Stimulated activated CD4-positive, alpha-beta T cell treated with anti-CD3 and anti-CD28 coated beads, Interleukin-15, amount 100 ng/mL, for 48 hours (primary cell): ENCODE measurements around the gene ITSN1.
"Not testable (repeated sequence)": the region's sequence is repeated elsewhere in the genome, so short reads cannot be mapped to it uniquely, and the experiment has no call there.

Experiments
- DNase-seq, 2 donors: peaks; one replicate each; pipeline ENCODE4 v3.0.0-alpha.2; 2020; ENCODE audit warnings: low read depth in 2 of 2

The ITSN1 gene

DNA sequence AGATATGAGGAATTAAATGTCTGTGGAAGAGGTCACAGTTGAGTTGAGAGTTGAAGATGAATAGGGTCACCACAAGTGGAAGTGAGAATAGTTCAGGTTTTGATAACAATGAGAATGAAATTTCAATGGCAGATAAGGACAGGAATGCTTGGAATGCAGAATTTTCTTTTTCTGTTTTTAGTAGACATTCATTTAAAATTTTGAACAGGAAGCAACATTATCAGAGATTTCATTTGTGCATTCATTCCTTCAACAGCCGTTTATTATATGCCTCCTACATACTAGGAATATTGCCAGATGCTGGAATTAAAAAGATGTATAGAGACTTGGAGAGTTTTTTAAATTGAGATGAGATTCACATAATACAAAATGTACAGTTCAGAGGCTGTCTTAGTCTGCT, 126.8 kb downstream of the ITSN1 start:
- DNase-seq = no peak

DNA sequence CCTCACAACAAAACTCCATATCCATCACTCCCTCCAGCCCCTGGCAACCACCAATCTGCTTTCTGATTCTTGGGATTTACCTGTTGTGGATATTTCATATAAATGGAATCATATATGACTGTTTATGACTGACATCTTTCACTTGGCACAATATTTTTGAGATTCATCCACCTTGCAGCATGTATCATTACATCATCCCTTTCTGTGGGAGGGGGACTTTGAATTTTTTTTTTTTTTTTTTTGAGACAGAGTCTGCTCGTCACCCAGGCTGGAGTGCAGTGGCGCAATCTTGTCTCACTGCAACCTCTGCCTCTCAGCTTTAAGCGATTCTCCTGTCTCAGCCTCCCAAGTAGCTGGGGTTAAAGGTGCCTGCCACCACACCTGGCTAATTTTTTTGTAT, 128.2 kb downstream of the ITSN1 start:
- DNase-seq = no peak

DNA sequence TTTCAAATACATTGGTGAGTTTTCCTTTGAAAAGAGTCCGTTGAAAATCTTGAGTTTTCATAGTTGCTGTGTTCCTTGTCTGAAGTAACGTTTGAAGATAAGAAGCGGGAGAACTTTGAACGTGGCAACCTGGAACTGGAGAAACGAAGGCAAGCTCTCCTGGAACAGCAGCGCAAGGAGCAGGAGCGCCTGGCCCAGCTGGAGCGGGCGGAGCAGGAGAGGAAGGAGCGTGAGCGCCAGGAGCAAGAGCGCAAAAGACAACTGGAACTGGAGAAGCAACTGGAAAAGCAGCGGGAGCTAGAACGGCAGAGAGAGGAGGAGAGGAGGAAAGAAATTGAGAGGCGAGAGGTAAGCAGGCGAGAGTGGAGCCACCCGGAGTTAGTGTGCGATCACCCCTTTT, 129.7 kb downstream of the ITSN1 start:
- DNase-seq = no peak

DNA sequence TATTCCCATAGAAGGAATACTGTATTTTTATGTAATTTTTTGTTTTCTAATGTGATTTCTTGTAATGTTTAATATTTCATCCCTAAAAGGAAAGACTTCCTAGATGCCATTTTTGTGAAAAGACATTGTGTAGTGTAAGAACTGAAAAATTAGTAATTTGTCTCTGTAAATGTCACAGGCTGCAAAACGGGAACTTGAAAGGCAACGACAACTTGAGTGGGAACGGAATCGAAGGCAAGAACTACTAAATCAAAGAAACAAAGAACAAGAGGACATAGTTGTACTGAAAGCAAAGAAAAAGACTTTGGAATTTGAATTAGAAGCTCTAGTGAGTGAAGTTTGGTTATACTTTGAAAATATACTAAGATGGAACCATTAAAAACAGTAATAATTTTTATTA, 132.2 kb downstream of the ITSN1 start:
- DNase-seq = no peak

DNA sequence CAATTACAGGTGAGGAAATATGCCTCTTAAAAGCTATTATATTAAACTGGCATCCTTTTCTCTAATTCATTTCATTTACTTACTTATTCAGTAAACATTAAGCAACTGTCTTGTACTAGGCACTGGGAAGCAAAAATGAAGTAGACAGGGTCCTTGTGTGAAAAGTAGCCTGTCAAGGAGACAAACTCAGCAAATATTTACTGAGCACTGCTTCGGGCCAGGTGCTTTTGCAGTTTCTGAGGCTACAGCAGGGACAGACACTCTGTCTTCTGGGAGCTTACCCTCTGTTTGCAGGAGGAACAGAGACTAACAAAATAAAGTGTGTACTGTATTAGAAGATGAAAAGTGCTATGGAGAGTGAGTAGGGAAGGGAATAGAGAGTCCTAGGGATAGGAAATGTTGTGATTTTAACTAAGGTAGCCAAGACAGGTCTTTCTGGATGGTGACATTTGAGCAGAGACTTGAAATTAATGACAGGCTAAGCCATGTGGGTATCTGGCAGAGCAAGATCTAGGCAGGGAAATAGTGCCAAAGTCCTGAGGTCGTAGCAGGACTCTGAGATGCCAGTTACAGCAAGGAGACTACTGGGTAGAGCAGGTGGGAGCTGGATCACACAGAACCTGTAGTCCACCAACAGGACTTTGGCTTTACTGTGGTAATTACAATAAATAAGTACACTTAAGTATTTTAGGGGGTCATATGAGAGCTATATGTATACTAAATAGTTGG, 133.0 kb downstream of the ITSN1 start:
- no peak for DNase-seq

DNA sequence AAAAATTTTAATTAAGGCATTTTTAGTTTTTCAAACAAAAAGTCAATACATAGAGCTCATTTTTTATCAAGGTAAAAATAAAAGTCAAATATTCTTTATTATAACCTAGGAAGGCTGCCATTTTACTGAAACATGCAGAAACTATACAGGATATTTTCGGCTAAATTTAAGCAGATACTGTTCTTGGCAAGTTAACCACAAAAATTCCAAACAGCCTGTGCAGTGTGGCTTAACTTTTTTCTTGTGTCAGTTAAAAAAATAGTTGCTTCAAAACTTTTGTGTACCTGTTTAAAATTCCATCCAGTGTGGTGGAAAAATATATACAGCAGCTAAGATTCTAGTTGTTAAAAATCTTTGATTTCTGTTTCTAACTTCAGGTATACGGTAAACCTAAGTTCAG, 138.3 kb downstream of the ITSN1 start:
- no peak for DNase-seq

DNA sequence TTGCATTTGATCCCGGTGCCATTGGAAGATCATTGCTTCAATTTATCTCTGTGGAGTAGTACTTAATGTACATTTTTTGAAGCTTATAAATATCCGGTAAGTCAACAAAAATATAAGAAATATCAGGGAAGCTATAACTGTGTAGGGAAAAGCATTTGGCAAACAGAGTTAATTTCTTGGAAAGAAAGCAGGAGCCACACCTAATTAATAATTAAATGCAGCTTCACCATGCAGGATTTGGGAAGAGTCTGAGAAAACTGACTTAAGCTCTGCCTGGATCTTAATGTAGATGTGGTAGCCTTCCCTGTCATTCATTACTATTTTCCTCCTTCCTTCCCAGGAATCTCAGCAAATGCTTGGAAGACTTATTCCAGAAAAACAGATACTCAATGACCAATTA, 138.8 kb downstream of the ITSN1 start:
- no peak for DNase-seq

DNA sequence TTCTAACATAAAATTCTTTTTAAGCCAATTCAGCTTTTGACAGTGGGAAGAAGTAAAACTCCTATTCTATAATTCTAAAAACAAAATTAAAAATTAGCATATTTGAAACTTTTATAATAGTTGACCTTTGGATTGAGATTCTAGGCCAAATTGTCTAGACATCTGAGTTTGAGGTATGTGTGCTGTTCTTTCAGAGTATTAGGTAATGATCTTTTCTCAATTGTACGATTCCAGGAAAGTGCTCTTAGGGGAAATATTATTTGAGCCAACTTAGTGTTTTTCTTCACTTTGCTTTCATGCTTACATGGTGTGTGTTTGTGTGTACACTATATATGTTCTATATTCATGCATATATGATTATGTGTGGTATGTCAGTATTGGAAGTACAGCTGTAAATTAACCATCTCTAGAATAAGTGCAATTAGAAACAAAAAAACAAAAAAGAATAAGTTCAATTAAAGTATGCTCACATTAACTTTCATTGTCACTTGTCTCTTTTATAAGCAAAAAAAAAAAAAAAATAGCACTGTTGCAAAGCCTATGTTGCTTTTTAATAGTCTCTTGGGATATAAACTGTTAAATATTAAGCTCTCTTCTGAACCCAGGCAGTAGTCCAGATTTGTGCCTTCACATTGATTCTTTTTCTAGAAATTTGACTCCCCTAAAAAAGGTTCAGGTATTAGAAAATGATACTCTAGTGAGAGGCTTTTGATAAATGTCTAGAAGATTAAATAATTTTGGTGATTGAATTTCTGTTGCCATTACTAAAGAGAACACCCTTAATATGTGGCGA, 141.1 kb downstream of the ITSN1 start:
- no peak for DNase-seq

DNA sequence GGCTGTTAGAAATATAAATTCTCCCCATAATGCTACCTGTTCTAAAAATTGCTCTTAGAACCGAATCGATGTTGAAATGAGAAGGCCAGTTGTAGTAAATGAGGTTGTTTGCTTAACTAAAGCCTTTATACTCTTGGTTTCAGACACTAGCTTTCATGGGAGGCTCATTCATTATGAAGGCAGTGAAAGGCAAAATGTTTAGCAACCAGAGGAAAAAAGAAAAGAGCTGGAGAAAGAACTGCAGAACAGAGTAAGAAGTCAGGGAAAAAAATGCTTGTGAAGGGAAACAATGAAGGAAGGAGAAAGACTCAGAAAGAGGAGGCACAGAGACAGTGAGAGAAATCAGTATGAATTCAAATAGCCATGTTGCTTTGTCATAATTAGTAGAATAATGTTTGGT, 145.1 kb downstream of the ITSN1 start:
- no peak for DNase-seq

DNA sequence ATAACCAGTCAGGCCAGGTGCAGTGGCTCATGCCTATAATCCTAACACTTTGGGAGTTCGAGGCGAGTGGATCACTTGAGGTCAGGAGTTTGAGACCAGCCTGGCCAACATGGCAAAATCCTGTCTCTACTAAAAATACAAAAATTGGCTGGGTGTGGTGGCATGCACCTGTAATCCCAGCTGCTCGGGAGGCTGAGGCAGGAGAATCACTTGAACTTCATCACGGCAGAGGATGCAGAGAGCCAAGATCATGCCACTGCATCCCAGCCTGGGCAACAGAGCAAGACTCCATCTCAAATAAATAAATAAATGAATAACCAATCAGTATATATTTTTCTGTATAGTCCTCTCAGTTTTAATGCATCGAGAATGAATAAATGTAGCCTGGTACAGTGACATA, 146.1 kb downstream of the ITSN1 start:
- not testable (repeated sequence) for DNase-seq

DNA sequence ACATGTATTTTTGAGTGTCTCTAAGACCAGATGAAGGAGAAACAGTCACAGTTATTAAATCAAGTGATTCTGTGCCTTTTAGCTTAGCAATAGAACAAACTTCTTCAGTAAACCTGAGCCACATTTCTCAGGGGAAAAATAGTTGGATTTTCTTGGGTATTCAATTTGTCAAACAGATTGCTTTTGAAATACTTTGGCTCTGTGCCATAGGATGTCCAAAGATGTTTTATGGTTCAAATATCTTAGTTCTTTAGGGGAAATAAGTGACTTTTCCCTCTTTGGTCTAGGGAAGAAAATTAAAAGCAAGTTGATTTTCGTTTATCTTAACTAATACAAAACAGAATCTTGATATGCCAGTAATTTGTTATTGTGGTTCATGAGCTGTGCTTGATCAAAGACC, 147.4 kb downstream of the ITSN1 start:
- no peak for DNase-seq

DNA sequence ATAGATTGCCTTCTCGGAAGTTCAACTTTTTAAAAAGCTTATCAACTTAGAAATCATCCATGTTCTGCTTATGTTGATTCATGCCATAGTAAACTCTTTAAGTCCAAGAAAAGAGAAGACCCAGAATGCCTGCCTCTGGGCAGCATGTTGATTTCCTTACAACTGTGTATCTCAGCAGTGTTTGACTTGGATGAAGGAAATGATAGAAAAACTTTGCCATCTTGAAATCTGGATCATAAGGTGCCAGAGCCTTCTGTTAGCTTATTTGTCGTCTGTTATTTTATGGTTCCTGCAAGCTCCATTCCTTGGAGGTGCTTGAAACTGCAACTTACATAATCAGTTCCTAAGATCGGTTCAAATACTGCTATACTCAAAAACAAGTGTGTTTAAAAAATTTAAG, 148.8 kb downstream of the ITSN1 start:
- no peak for DNase-seq

DNA sequence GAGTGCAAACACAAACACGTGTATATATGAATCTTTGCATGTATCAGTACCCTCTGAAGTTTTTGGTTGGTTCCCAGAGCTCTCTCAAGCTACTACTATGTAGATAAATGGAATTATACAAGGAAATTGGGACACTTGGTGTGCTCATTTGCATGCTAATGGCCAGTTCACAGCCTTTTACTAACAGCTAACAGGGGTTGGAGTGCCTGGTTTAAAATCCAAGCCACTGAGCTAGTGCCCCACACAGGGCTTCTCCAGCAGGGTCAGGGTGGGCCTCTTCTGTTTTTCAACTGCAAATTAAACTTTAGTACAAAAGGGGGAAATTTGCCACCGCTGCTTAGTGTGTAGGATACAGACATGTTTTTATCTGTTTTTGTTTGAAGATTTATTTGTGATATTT, 152.3 kb downstream of the ITSN1 start:
- DNase-seq = no peak

DNA sequence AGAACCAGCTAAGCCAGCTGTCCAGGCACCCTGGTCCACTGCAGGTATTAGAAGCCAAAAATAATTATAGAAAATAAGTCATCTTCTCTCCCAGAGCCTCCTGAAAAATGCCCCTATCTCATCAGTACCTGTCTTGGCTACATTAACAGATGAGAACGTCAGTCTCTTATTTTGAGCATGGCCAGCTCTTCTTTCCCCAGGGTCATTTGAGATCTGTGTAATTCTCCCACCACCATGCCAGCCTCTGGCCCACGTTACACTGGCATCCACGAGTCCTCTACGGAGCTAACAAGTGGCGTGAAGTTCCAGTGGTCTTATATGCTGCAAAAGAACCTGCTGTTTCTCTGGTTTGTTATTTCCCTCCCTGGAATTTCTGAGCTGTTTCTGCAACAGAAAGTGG, 155.3 kb downstream of the ITSN1 start:
- DNase-seq = no peak

DNA sequence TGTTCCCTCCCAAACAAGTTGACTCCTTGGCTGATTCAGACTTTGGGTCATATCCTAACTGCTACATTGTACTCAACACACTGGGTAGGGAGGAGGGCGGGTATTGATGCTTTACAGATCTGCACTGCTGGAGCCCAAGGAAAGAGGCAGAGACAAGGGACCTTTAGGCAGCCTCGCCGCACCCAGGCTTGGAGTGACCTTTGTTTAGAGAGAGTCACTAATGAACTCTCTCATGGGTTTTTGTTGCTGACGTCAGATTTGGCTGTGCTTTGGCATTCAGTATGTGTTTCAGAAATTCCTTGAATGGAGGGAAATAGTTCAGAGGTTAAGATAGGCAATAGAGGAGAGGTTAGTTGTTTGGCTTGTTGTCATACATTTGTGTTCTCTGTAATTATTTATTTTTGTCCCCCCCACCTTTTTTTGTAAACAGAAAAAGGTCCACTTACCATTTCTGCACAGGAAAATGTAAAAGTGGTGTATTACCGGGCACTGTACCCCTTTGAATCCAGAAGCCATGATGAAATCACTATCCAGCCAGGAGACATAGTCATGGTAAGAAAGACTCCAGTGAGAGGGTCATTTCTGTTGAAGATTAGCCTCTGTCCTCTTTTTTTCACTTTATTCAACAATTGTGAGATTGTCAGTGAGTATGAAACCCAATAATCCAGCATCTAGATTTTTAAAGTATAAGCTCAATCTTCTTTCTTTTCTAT, 157.2 kb downstream of the ITSN1 start:
- DNase-seq = no peak

DNA sequence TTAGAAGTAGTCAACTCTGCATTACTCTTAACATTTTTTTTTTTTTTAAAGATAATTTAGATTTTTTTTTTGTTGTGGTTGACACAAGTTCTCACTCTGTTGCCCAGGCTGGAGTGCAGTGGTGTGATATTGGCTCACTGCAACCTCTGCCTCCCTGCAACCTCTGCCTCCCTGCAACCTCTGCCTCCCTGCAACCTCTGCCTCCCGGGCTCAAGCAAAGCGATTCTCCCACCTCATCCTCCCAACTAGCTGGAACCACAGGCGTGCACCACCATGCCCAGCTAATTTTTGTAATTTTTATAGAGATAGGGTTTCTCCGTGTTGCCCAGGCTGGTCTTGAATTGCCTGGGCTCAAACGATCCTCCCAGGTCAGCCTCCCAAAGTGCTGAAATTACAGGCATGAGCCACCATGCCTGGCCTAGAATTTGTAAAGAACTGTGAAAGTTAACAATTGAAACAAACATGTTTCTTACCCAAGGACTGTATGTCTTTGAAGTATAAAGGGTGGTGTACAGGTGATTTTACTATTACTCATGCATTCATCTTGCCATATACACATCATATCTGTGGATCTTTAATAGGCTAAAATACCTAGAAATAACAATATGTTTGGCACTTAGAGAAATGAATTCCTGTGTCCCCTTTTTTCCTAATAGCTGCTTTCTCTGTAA, 158.6 kb downstream of the ITSN1 start:
- no peak for DNase-seq

DNA sequence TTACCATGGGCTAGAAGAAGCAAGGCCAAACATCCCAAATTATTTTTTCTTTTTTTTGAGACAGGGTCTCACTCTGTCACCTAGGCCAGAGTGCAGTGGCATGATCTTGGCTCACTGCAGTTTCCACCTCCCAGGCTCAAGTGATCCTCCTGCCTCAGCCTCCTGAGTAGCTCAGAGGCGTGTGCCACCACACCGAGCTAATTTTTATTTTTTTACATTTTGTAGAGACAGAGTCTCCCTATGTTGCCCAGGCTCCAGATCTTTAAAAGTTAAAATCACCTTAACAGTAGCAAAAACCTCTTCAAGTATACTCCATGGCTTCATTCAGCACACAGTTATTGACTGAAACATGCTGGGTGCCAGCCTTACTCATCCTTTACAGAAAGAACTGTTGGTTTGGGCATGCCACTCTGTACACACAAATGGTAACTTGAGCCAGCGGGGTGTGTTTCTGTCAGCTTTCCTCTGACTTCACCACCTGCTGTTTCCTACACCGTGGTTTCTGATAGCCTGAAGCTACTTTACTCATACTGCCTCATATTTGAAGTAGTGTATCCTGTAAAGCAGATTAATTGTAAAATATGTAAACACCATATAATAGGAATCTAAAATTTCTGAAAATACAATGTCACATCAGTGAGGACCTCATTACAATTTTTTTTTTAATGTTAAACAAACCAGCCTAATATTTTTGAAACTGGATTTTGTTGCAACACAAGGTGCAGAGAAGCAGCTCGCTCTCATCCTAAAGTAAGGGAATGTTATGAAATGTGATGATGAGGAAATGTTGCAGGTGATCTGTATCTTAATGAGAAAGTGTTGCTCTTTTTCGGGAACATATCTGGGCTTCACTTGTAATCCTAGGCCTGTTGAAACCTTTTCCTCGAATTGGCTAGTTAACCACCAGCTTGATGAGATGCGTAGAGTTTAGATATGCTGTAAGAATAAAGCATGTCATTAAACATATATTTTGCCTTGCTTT, 159.4 kb downstream of the ITSN1 start:
- DNase-seq = no peak

DNA sequence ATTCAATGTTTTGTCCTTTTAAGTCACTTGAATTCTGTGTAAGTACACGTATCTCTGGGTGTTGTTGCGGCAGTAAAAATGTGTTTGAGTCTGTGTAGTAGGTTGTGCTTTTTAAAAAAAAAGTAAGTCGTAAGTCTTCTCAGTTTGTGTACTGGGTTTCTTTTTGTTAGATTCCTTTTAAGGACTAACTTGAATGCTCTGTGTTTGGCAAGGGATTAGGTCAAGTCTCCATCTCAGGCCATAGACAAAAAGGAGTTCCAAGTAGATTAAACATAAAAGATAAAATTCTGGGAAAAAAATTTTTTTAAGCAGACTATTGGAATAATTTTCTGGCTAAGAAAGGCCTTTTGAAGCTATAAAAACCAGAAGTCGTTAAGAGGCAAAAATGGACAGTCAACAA, 160.2 kb downstream of the ITSN1 start:
- DNase-seq = no peak

DNA sequence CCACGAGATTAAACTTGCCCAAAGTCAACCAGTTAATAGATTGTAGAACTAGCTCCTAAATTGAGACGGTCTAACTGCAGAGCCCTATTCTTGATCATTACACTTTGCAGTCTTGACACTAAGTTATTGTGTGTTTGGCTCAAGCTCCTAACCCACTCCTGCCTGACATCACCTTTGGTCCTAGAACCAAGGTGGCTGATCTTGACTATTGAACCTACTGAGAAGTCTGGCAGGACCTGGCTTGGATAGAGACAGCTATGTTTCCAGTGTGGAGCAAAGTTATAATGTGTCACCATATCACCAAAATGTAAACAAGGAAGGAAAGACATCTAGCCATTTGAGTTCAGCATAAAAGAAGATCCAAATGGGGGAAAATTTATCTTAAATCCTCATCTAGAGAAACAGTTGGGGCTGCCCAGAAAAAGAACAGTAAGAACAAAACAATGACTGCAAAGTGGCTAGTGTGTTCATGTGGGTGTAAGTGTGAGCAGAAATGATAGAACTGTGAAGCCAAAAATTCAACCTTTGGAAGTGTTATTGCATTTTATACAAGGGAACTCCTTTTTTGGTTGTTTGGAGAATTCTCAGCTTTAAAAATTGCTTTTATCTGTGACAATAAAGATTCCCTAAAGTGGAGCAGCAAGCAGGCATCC, 166.5 kb downstream of the ITSN1 start:
- DNase-seq = no peak

DNA sequence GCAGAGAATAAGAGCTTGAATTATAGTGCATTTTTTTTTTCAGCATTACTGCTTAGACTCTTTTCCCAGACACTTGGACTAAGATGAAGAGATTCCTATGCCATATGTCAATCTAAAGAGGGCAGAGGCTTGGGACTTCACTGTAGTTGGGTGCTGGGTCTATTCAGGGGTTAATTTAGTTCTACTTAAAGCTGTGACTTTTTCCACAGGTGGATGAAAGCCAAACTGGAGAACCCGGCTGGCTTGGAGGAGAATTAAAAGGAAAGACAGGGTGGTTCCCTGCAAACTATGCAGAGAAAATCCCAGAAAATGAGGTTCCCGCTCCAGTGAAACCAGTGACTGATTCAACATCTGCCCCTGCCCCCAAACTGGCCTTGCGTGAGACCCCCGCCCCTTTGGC, 168.5 kb downstream of the ITSN1 start:
- no peak for DNase-seq
